ENCODE results near the gene POU2F2.
"Not testable (repeated sequence)": the region's sequence is repeated elsewhere in the genome, so short reads cannot be mapped to it uniquely, and the experiment has no call there.

Gene POU2F2

GRCh38 chr19:42053037-42053935, 79.0 kb downstream of the POU2F2 start:
- no peak for DNase-seq

DNA sequence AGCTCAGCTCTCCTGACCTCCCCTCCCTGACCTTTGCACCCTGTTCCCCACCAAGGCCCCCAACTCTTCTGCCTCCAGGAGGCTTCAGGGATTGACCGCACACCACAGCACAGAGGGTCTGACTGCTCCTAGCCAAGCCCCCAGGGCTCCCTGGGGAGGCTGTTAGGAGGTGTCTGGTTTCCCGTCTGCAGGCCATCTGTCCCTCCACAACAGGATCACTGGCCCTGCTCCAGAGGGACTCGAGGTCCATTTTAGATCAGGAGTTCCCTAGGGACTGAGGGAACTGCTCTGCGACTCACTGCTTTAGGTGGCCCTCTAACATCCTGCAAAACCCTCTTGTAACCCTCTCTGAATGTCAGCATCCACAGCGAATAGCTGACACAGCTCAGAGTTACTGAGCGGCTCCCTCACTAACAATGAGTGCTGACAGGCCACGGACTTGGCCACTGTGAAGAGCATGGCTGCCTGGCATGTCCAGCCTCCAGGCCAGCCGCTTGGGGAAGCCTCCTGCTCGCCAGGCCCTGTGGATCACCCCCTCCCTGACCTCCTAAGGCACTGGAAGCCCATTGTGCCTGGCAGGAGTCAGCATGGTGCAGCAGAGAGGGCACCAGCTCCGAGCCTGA, 79.9 kb downstream of the POU2F2 start:
- DNase-seq, result peak; percentile 95

DNA sequence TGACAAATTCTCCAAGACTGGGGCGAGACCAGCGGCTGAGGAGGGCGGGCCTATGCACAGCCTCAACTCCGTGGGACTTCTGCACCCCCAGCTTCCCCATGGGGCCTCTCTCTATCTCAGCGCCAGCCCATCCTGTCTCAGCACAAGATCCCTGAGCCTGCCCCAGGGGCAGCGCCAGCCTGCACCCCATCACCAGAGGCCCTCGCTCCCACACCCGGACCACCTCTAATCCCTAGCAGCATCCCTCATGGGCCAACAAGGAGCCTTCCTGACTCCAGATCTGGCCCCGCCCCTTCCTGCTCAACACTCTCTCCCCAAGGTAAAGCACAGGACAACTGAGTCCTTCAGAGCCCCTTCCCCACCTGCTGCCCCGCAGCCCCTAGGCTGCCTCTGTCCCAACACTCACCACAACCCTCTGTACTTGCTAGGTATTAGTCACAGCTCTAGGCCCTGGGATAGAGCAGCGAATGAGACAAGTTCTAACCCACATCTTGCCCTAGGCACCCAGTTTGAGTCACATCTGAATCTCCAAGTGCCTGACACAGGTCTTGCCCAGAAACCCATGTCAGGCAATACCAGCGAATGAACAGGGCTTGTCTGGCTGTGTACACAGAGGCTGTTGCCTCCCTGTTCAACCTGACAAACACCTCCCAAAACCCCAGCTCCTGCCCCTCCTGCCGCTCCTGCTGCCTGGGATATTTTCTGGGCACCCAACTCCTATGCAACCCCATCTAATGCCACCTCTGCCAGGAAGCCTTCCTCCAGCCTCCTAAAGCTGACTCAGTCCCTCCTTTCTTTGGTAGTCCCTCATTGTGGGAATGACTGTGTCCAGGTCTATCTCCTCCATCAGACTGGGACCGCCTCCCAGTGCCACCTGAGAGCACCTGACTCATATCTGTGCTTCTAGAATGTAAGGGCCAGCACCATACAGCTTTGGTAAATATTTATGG, 80.8 kb downstream of the POU2F2 start:
- no peak for DNase-seq

- DNase-seq, result no peak
Observed at GRCh38 chr19:42048992-42049391, 83.3 kb downstream of the POU2F2 start.

DNA sequence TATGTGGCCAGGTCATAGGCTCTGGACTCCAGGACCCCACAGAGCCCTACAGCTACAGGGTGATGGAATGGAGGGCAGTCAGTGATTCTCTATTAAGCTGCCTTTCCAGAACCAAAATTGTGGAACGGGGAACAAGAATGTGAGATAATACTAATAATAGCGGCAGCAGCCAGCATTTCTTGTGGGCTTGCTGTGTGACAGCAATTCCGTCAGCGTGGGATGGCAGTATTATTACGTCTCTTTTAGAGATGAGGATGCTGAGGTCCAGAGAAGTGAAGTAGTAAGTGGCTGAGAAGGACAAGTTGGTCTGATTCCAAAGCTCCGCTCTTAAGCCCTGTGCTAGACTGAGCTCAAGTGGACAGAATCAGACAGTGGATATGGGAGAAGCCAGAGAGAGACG, 86.7 kb downstream of the POU2F2 start:
- no peak for DNase-seq

- DNase-seq, result peak; percentile 71
Observed at GRCh38 chr19:42042455-42043170, 89.6 kb downstream of the POU2F2 start.

DNA sequence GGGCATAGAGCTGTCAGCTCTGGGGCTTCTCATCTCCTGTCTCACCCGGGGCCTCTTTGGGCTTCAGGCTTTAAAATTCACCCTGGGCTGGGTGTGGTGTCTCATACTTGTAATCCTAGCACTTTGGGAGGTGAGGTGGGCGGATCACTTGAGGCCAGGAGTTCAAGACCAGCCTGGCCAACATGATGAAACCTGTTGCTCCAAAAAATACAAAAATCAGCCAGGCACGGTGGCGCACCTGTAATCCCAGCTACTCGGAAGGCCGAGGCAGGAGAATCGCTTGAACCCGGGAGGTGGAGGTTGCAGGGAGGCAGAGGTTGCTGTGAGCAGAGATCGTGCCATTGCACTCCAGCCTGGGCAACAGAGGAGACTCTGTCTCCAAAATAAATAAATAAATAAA, 91.8 kb downstream of the POU2F2 start:
- not testable (repeated sequence) for DNase-seq

- no peak for DNase-seq
Observed at GRCh38 chr19:42040031-42040430, 92.2 kb downstream of the POU2F2 start.

- DNase-seq, result peak; percentile 97
Observed at GRCh38 chr19:42038666-42039065, 93.6 kb downstream of the POU2F2 start.

GRCh38 chr19:42037649-42038048, 94.6 kb downstream of the POU2F2 start:
- no peak for DNase-seq
